ENCODE data around the gene TWSG1.

TWSG1 gene

GRCh38 chr18:9297007-9297393 is 37.6 kb upstream of the TWSG1 start:
- Histone ChIP-seq H4K91ac (ENCODE audit: low read length) (no peak overlapping the region), H4K8ac (ENCODE audit: low read length) (no peak overlapping the region), H3K14ac (ENCODE audit: low read length in 2 of 2) (no peak overlapping the region), H3K9me3 (ENCODE audit: control insufficient read depth, low read length) (peaks cover 3% of the 10 kb centered on the region), H3K36me3 (ENCODE audit: control insufficient read depth in 1 of 2, insufficient read depth in 2 of 2, low read depth in 1 of 2, low read length in 2 of 2) (no peaks in the 10 kb centered on the region), H3K23ac (ENCODE audit: low read length in 2 of 2) (no peak overlapping the region), H3K4me3 (ENCODE audit: insufficient read depth in 1 of 2, low read depth in 1 of 2, low read length in 2 of 2) (no peak overlapping the region), H2BK12ac (ENCODE audit: low read length in 2 of 2) (no peak overlapping the region), H3K18ac (ENCODE audit: low read depth in 1 of 2, low read length in 2 of 2) (no peak overlapping the region), H3K4me2 (ENCODE audit: low read length, poor library complexity, severe bottlenecking) (no peak overlapping the region), H2BK5ac (ENCODE audit: low read depth, low read length, poor library complexity, severe bottlenecking) (no peak overlapping the region), H3K4ac (ENCODE audit: low read depth in 1 of 2, low read length in 2 of 2) (no peak overlapping the region), H3K27me3 (ENCODE audit: control insufficient read depth in 1 of 2, insufficient read depth in 1 of 2, low read length in 2 of 2) (no peaks in the 10 kb centered on the region), H3K9ac (ENCODE audit: low read length) (no peak overlapping the region), H2AFZ (ENCODE audit: low read depth, low read length) (no peak overlapping the region), H3K27ac (ENCODE audit: low read length, poor library complexity, severe bottlenecking) (no peak overlapping the region), H3K79me1 (replicated peaks; ENCODE audit: low read length, poor library complexity, severe bottlenecking) (no peaks in the 10 kb centered on the region), H2BK120ac (ENCODE audit: low read depth, low read length) (no peak overlapping the region), H2BK15ac (ENCODE audit: low read depth, poor library complexity, severe bottlenecking) (no peak overlapping the region), H3K4me1 (ENCODE audit: control insufficient read depth, insufficient read depth, low read depth, low read length) (no peaks in the 10 kb centered on the region), H2AK5ac (ENCODE audit: low read length, severe bottlenecking) (no peak overlapping the region)
- DNase-seq: no peak
- WGBS: 95% methylated on average over 24 of the region's 24 CpGs

DNA sequence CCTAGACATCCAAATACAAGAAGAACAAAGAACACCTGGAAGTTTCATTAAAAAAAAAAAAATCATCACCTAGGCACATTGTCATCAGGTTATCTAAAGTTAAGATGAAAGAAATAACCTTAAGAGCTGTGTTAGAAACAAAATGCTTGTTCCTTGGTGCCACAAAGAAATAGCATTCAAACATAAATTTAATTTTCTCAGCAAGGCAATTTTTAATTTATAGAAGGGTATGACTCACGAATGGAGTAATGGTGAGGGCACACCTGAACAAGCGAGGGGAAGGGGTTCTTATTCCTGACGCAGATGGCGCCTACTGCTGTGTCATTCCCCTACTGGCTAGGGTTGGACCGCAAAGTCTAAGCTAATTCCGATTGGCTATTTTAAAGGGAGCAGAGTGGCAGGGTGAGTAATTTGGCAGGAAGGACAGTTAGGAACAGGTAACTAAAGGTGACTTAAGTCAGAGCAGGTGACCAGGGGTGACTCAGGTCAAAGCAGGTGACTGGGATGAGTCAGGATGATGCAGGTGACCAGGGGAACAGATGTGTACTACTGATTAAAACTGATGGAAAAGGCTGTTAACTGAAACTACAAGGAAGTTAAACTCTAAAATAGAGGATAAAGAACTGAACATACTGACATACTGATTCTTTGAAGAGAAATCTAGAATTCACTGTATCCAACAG is 30.0 kb upstream of the TWSG1 start:
- Histone ChIP-seq H3K9me3 (ENCODE audit: control insufficient read depth, low read length) (peaks cover 26% of the 10 kb centered on the region), H4K91ac (ENCODE audit: low read length) (no peak overlapping the region), H3K4ac (ENCODE audit: low read depth in 1 of 2, low read length in 2 of 2) (no peak overlapping the region), H3K18ac (ENCODE audit: low read depth in 1 of 2, low read length in 2 of 2) (no peak overlapping the region), H3K4me2 (ENCODE audit: low read length, poor library complexity, severe bottlenecking) (no peak overlapping the region), H2AFZ (ENCODE audit: low read depth, low read length) (no peak overlapping the region), H2AK5ac (ENCODE audit: low read length, severe bottlenecking) (no peak overlapping the region), H3K27ac (ENCODE audit: low read length, poor library complexity, severe bottlenecking) (no peak overlapping the region), H3K27me3 (ENCODE audit: control insufficient read depth in 1 of 2, insufficient read depth in 1 of 2, low read length in 2 of 2) (no peaks in the 10 kb centered on the region), H3K4me1 (ENCODE audit: control insufficient read depth, insufficient read depth, low read depth, low read length) (no peaks in the 10 kb centered on the region), H2BK12ac (ENCODE audit: low read length in 2 of 2) (no peak overlapping the region), H3K4me3 (ENCODE audit: insufficient read depth in 1 of 2, low read depth in 1 of 2, low read length in 2 of 2) (no peak overlapping the region), H3K14ac (ENCODE audit: low read length in 2 of 2) (no peak overlapping the region), H3K9ac (ENCODE audit: low read length) (no peak overlapping the region), H2BK15ac (ENCODE audit: low read depth, poor library complexity, severe bottlenecking) (no peak overlapping the region), H2BK5ac (ENCODE audit: low read depth, low read length, poor library complexity, severe bottlenecking) (no peak overlapping the region), H3K79me1 (replicated peaks; ENCODE audit: low read length, poor library complexity, severe bottlenecking) (no peaks in the 10 kb centered on the region), H3K23ac (ENCODE audit: low read length in 2 of 2) (no peak overlapping the region), H3K36me3 (ENCODE audit: control insufficient read depth in 1 of 2, insufficient read depth in 2 of 2, low read depth in 1 of 2, low read length in 2 of 2) (no peaks in the 10 kb centered on the region), H4K8ac (ENCODE audit: low read length) (no peak overlapping the region), H2BK120ac (ENCODE audit: low read depth, low read length) (no peak overlapping the region)
- no peak for DNase-seq
- WGBS: 86% methylated on average over 6 of the region's 6 CpGs

DNA sequence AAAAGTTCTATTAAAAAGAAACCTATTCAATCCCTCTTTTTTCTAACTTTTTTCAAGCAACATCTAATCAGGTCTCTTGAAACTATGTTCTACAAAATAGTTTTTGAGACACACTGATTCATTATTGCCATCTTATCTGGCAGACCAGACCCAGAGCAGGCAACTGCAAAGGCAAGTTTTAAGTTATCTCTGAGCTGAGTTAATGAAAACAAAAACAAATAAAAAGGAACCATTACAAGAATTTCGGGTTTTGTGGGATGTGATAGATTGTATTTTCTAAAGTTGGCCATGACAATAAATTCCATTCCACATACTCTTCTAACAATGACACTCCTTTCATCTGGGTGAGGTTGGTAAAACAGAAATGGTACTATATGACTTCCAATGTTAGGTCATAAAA is 15.2 kb upstream of the TWSG1 start:
- no peak overlapping the region for H3K4ac ChIP-seq (ENCODE audit: low read depth in 1 of 2, low read length in 2 of 2)
- no peak overlapping the region for H3K27ac ChIP-seq (ENCODE audit: low read length, poor library complexity, severe bottlenecking)
- no CpG with 5 or more reads among the region's 1 CpG for WGBS
- H2BK12ac ChIP-seq (ENCODE audit: low read length in 2 of 2): no peak overlapping the region
- no peak overlapping the region for H3K4me3 ChIP-seq (ENCODE audit: insufficient read depth in 1 of 2, low read depth in 1 of 2, low read length in 2 of 2)
- no peak overlapping the region for H4K8ac ChIP-seq (ENCODE audit: low read length)
- H3K23ac ChIP-seq (ENCODE audit: low read length in 2 of 2): no peak overlapping the region
- DNase-seq: no peak
- H3K18ac ChIP-seq (ENCODE audit: low read depth in 1 of 2, low read length in 2 of 2): no peak overlapping the region
- H3K36me3 ChIP-seq (ENCODE audit: control insufficient read depth in 1 of 2, insufficient read depth in 2 of 2, low read depth in 1 of 2, low read length in 2 of 2): no peaks in the 10 kb centered on the region
- H3K79me1 ChIP-seq (replicated peaks; ENCODE audit: low read length, poor library complexity, severe bottlenecking): no peaks in the 10 kb centered on the region
- no peak overlapping the region for H4K91ac ChIP-seq (ENCODE audit: low read length)
- H3K9ac ChIP-seq (ENCODE audit: low read length): no peak overlapping the region
- H2BK5ac ChIP-seq (ENCODE audit: low read depth, low read length, poor library complexity, severe bottlenecking): no peak overlapping the region
- H3K27me3 ChIP-seq (ENCODE audit: control insufficient read depth in 1 of 2, insufficient read depth in 1 of 2, low read length in 2 of 2): no peaks in the 10 kb centered on the region
- no peak overlapping the region for H2AK5ac ChIP-seq (ENCODE audit: low read length, severe bottlenecking)
- no peak overlapping the region for H3K4me2 ChIP-seq (ENCODE audit: low read length, poor library complexity, severe bottlenecking)
- peaks cover 9% of the 10 kb centered on the region for H3K9me3 ChIP-seq (ENCODE audit: control insufficient read depth, low read length)
- H2BK120ac ChIP-seq (ENCODE audit: low read depth, low read length): no peak overlapping the region
- peaks cover 5% of the 10 kb centered on the region for H3K4me1 ChIP-seq (ENCODE audit: control insufficient read depth, insufficient read depth, low read depth, low read length)
- H2BK15ac ChIP-seq (ENCODE audit: low read depth, poor library complexity, severe bottlenecking): no peak overlapping the region
- H3K14ac ChIP-seq (ENCODE audit: low read length in 2 of 2): no peak overlapping the region
- no peak overlapping the region for H2AFZ ChIP-seq (ENCODE audit: low read depth, low read length)

DNA sequence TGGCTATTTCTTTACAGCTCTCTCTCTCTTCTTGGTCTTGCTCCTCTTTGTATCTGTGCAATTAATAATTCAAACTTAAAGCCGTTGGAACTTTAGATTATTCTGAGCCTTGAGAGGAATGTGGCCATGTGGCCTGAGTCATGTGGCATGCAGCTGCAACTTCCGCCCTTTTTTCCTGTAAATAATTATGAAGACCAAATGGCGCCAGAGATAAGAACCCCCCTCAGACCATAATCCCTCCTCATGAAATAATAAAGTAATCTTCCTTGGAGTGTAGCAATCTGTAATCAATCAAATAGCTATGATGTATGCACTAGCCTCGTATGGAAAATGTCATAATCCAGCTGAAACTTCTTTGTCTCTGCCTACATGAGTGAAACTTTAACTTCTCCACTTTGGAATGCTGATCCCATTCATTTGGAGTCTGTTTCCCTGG is 13.5 kb upstream of the TWSG1 start:
- peaks cover 7% of the 10 kb centered on the region for H3K9me3 ChIP-seq (ENCODE audit: control insufficient read depth, low read length)
- no peak overlapping the region for H4K8ac ChIP-seq (ENCODE audit: low read length)
- H3K4ac ChIP-seq (ENCODE audit: low read depth in 1 of 2, low read length in 2 of 2): no peak overlapping the region
- H2BK120ac ChIP-seq (ENCODE audit: low read depth, low read length): no peak overlapping the region
- no peak overlapping the region for H2BK12ac ChIP-seq (ENCODE audit: low read length in 2 of 2)
- H3K23ac ChIP-seq (ENCODE audit: low read length in 2 of 2): no peak overlapping the region
- no peaks in the 10 kb centered on the region for H3K79me1 ChIP-seq (replicated peaks; ENCODE audit: low read length, poor library complexity, severe bottlenecking)
- 46% methylated on average over 3 of the region's 4 CpGs for whole genome bisulfite sequencing
- no peak overlapping the region for H2AK5ac ChIP-seq (ENCODE audit: low read length, severe bottlenecking)
- no peak overlapping the region for H3K27ac ChIP-seq (ENCODE audit: low read length, poor library complexity, severe bottlenecking)
- no peak overlapping the region for H4K91ac ChIP-seq (ENCODE audit: low read length)
- H3K14ac ChIP-seq (ENCODE audit: low read length in 2 of 2): no peak overlapping the region
- H2BK15ac ChIP-seq (ENCODE audit: low read depth, poor library complexity, severe bottlenecking): no peak overlapping the region
- peaks cover 5% of the 10 kb centered on the region for H3K4me1 ChIP-seq (ENCODE audit: control insufficient read depth, insufficient read depth, low read depth, low read length)
- H3K36me3 ChIP-seq (ENCODE audit: control insufficient read depth in 1 of 2, insufficient read depth in 2 of 2, low read depth in 1 of 2, low read length in 2 of 2): no peaks in the 10 kb centered on the region
- H3K9ac ChIP-seq (ENCODE audit: low read length): no peak overlapping the region
- H3K4me2 ChIP-seq (ENCODE audit: low read length, poor library complexity, severe bottlenecking): no peak overlapping the region
- H2AFZ ChIP-seq (ENCODE audit: low read depth, low read length): no peak overlapping the region
- peak; percentile 71 for DNase-seq
- H3K4me3 ChIP-seq (ENCODE audit: insufficient read depth in 1 of 2, low read depth in 1 of 2, low read length in 2 of 2): no peak overlapping the region
- H3K27me3 ChIP-seq (ENCODE audit: control insufficient read depth in 1 of 2, insufficient read depth in 1 of 2, low read length in 2 of 2): no peaks in the 10 kb centered on the region
- no peak overlapping the region for H2BK5ac ChIP-seq (ENCODE audit: low read depth, low read length, poor library complexity, severe bottlenecking)
- H3K18ac ChIP-seq (ENCODE audit: low read depth in 1 of 2, low read length in 2 of 2): no peak overlapping the region
